ENCODE results near the gene SEM1.
"Not testable (repeated sequence)": the region's sequence is repeated elsewhere in the genome, so short reads cannot be mapped to it uniquely, and the experiment has no call there.

Gene SEM1

DNA sequence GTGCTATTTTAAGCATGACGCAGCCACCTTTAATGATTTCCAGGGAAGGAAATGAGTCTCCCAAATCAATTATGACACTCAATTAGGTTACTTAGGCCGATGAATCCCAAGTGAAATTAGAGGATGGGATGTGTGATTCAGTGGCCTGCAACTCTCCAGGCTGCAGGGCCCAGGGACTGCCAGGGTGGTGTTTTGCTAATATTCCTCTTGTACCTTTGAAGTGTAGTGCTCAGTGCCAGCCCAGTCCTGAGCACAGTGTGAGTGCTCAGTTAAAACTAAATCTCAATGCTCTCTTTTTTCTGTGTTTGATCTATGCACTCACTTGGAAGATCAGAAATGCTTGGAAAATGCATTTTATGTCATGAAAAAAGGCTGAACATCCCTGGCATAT is 51.6 kb downstream of the SEM1 start:
- DNase-seq, result no peak

DNA sequence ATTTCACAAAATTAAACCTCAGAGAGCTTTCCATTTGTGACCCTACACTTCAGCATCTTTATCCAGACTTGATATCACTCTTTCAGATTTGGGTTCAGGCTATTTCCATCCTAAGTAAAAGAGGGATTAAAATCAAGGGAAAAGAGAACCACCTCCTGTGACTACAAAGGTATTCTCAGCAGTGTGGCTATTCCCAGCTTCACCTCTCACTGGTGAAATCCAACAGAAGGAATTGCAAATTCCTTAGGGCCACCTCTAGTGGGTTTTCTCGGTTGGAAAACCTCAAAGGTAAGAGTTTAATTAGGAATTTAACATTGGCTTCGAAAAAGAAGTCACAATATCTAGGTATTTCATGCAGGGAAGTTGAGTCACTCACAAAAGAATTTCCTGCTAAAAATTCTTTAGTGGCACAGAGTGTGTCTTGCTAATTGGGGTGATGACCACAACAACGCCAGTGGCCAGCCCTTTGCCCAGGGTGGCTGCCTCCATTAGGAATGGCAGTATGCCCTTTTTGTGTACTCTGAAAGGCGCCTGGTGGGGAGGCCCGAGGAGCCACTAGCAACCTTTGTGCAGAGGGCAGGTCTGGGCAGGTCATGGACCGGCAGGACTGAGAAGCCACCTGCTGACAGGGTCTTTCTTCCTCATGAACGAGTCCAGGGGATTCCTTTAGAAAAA is 52.2 kb downstream of the SEM1 start:
- no peak for DNase-seq

- DNase-seq, result no peak
These were observed 53.7 kb downstream of the SEM1 start for GRCh38 chr7:96655956-96656355.

- no peak for DNase-seq
These were observed 54.9 kb downstream of the SEM1 start for GRCh38 chr7:96654630-96655188.

- no peak for DNase-seq
These were observed 59.7 kb downstream of the SEM1 start for GRCh38 chr7:96649981-96650380.

- no peak for DNase-seq
These were observed 60.9 kb downstream of the SEM1 start for GRCh38 chr7:96648784-96649183.

DNA sequence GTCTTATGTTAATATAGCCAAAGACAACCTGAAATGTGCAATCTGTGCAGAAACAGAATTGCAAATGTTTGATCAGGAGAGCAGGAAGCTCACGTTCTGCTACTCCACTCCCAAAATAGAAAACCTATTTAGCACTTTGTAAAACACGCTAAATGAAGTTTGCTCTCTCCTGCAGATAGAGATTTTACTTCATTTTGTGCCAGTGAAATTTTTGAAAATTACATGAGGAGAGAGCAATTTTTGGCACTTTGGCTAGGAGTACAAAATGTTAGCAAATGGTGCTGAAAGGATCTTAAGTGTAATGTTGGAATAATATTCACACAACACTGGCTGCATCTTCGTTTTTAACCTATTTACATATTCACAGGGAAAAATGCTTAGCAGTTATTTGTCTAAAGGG is 61.9 kb downstream of the SEM1 start:
- DNase-seq, result no peak

- no peak for DNase-seq
These were observed 64.6 kb downstream of the SEM1 start for GRCh38 chr7:96645084-96645483.

DNA sequence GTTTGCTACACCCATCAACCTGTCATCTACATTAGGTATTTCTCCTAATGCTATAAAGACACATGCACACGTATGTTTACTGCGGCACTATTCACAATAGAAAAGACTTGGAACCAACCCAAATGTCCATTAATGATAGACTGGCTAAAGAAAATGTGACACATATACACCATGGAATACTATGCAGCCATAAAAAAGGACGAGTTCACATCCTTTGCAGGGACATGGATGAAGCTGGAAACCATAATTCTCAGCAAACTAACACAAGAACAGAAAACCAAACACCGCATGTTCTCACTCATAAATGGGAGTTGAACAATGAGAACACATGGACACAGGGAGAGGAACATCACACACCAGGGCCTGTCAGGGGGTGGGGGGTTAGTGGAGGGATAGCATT is 66.2 kb downstream of the SEM1 start:
- not testable (repeated sequence) for DNase-seq

GRCh38 chr7:96640054-96640453 is 69.6 kb downstream of the SEM1 start:
- no peak for DNase-seq

Data from OCI-M1 (cell line).